GM12878 (cell line): ENCODE data around the gene R3HDM2. TPM values are rescaled to one million over a fixed set of nuclear protein-coding genes. Genes with fewer than 3 reads are reported as not detected.

Experiments
- ATAC-seq: fragments of 200-7000 bp; cut with Tn5 transposase; 3 replicates; pipeline ENCODE4 v1.9.1; 2020; ENCODE audit warnings: mild to moderate bottlenecking, moderate library complexity
- BruUV-seq: library from RNA; stranded (reverse); fragments of 400-500 nt; replicated peaks from 2 replicates; lab custom pipeline; 2021; lab: Mats Ljungman, UMichigan
- CTCF ChIA-PET: fragments of 300-600 bp; sonication (Branson Sonifier 250); formaldehyde crosslinking; extraction: SDS; loops from one replicate; lab custom pipeline; 2021; ENCODE audit warnings: inconsistent platforms; lab: Yijun Ruan, JAX
- POLR2A ChIA-PET: fragments of 350-600 bp; formaldehyde crosslinking; extraction: SDS; loops from one replicate; lab custom pipeline; 2021; ENCODE audit warnings: inconsistent platforms; lab: Charles Lee
- RAD21 ChIA-PET: fragments of 300-600 bp; sonication (Branson Sonifier 250); formaldehyde crosslinking; loops from one replicate; lab custom pipeline; 2023; ENCODE audit warnings: antibody characterized with exemption; ENCODE audit not compliant: unreplicated experiment; lab: Charles Lee
- SMC1A ChIA-PET: fragments of 300-600 bp; sonication (Branson Sonifier 250); formaldehyde crosslinking; loops from one replicate; lab custom pipeline; 2023; ENCODE audit not compliant: unreplicated experiment, uncharacterized antibody; lab: Charles Lee
- DNase-seq: peaks from one replicate; pipeline ENCODE4 v3.0.0-alpha.2; 2011; ENCODE audit warnings: low read depth, low spot score
- FAIRE-seq: peaks from 3 replicates; lab custom pipeline; 2011; peaks lifted over from hg19 to GRCh38; lab: Jason Lieb, UNC
- H2AFZ ChIP-seq: 2 replicates; pipeline ENCODE4 v1.6.0; 2011; ENCODE audit warnings: low read depth, low read length, control low read depth; ENCODE audit not compliant: control insufficient read depth
- H3K27ac ChIP-seq: 2 replicates; pipeline ENCODE4 v1.5.1; 2011; ENCODE audit warnings: control low read depth; ENCODE audit not compliant: control insufficient read depth, insufficient read depth
- H3K27me3 ChIP-seq, 2 experiments: replicated peaks in 1 of 2; 2 replicates each; pipeline versions ENCODE4 v1.6.0 to v1.6.1; 2011; ENCODE audit warnings: low read length in 1 of 2; ENCODE audit not compliant: control insufficient read depth in 2 of 2, insufficient read depth in 2 of 2
- H3K36me3 ChIP-seq, 2 experiments: 2 replicates each; pipeline ENCODE4 v1.5.1; 2011; ENCODE audit warnings: low read length in 1 of 2; ENCODE audit not compliant: control insufficient read depth in 2 of 2, insufficient read depth in 2 of 2
- H3K4me1 ChIP-seq: 2 replicates; pipeline ENCODE4 v1.6.1; 2011; ENCODE audit warnings: mild to moderate bottlenecking, low read length, moderate library complexity, mixed read lengths; ENCODE audit not compliant: control insufficient read depth, insufficient read depth
- H3K4me2 ChIP-seq: 2 replicates; pipeline ENCODE4 v1.6.0; 2011; ENCODE audit warnings: control low read depth; ENCODE audit not compliant: control insufficient read depth, insufficient read depth
- H3K4me3 ChIP-seq: fragments of 200-600 bp; sonication (generic); 2 replicates; pipeline ENCODE4 v1.5.1; 2016
- H3K79me2 ChIP-seq: 2 replicates; pipeline ENCODE4 v1.6.0; 2011; ENCODE audit warnings: low read length; ENCODE audit not compliant: control insufficient read depth, insufficient read depth
- H3K9ac ChIP-seq: 2 replicates; pipeline ENCODE4 v1.8.0; 2011; ENCODE audit warnings: low read length, control low read depth, mixed read lengths; ENCODE audit not compliant: control insufficient read depth, insufficient read depth
- H3K9me3 ChIP-seq: replicated peaks from 3 replicates; pipeline ENCODE4 v1.5.1; 2011; ENCODE audit warnings: mild to moderate bottlenecking, low read length; ENCODE audit not compliant: control insufficient read depth, insufficient read depth
- H4K20me1 ChIP-seq: 2 replicates; pipeline ENCODE4 v1.6.0; 2011; ENCODE audit not compliant: control insufficient read depth, insufficient read depth
- BRCA1 ChIP-seq: IDR thresholded peaks from 2 replicates; pipeline ENCODE4 v1.6.1; 2011; ENCODE audit warnings: low read depth, low read length, improper control_type of control experiment
- RELA ChIP-seq: fragments of 450-650 bp; IDR thresholded peaks from 2 replicates; pipeline ENCODE4 v1.8.0; 2014; ENCODE audit warnings: borderline replicate concordance; ENCODE audit not compliant: partially characterized antibody
- SIX5 ChIP-seq: IDR thresholded peaks from 2 replicates; pipeline ENCODE4 v1.6.1; 2011; ENCODE audit warnings: mild to moderate bottlenecking, low read depth, low read length, moderate library complexity; ENCODE audit not compliant: severe bottlenecking
- SMAD1 ChIP-seq: fragments of 450-650 bp; IDR thresholded peaks from 2 replicates; pipeline ENCODE4 v1.6.1; 2018; ENCODE audit warnings: mild to moderate bottlenecking, low read depth; ENCODE audit not compliant: partially characterized antibody
- SMARCA5 ChIP-seq: fragments of 450-650 bp; IDR thresholded peaks from 2 replicates; pipeline ENCODE4 v1.6.1; 2017; ENCODE audit warnings: mild to moderate bottlenecking
- ZNF384 ChIP-seq: IDR thresholded peaks from 2 replicates; pipeline ENCODE4 v1.6.1; 2012; ENCODE audit warnings: low read depth, mild to moderate bottlenecking, low read length, improper control_type of control experiment, borderline replicate concordance
- ZNF622 ChIP-seq: fragments of 450-650 bp; IDR thresholded peaks from 2 replicates; pipeline ENCODE4 v1.6.1; 2017; ENCODE audit warnings: mild to moderate bottlenecking, inconsistent platforms
- ZSCAN29 ChIP-seq: fragments of 450-650 bp; IDR thresholded peaks from 2 replicates; pipeline ENCODE4 v1.6.1; 2017; ENCODE audit warnings: mild to moderate bottlenecking, moderate library complexity
- WGBS: methylation state at CpG from one replicate; pipeline ENCODE4 v1.1.6; 2016; ENCODE audit warnings: low lambda C conversion rate; ENCODE audit not compliant: insufficient replicate concordance, insufficient coverage; ENCODE audit errors: missing lambda C conversion rate; 5-methylcytosine and 5-hydroxymethylcytosine counted together
- in situ Hi-C: fragments of 300-500 bp; cut with MboI; formaldehyde crosslinking; loops from 9 replicates; pipeline ENCODE4 v1.14.3; 2018; ENCODE audit warnings: mixed read lengths
- intact Hi-C: fragments of 100-400 bp; cut with micrococcal nuclease; formaldehyde crosslinking; loops from one replicate; pipeline ENCODE4 v1.14.2; 2022; ENCODE audit not compliant: unreplicated experiment
- polyA plus RNA-seq, 11 experiments: library from polyadenylated mRNA; depleted of rRNA in 4 of 11; unstranded in 6 of 11; stranded (reverse) in 5 of 11; fragments of >200 nt; fragmentation: Nextera tagmentation in 4 of 11; fragmentation: Illumina TruSeq in 1 of 11; extraction: Ambion mirVana in 4 of 11; extraction: Trizol in 1 of 11; gene quantifications; 1 replicate in 1 of 11; 2 replicates in 10 of 11; pipeline versions ENCODE4 v1.2.1 to v1.2.3, GENCODE V29; 2011 to 2016; ENCODE audit warnings: inconsistent platforms in 2 of 11, missing spikeins in 2 of 11, low read depth in 1 of 11
- total RNA-seq, 4 experiments: library from RNA; depleted of rRNA in 3 of 4; stranded (reverse); fragments of >200 nt in 3 of 4; fragmentation: Illumina TruSeq in 1 of 4; extraction: Trizol in 1 of 4; gene quantifications; 2 replicates each; pipeline versions ENCODE4 v1.2.1 to v1.2.3, GENCODE V29; 2013 to 2021
- TF ChIP-seq, protein P1 (sequence below): IDR thresholded peaks from 2 replicates; pipeline ENCODE4 v1.6.1; 2011; ENCODE audit warnings: borderline replicate concordance, low read depth, mild to moderate bottlenecking, moderate library complexity, low read length; ENCODE audit not compliant: insufficient read depth, poor library complexity, severe bottlenecking
- TF ChIP-seq, protein P2 (sequence below): fragments of 450-650 bp; IDR thresholded peaks from 2 replicates; pipeline ENCODE4 v1.6.1; 2017; ENCODE audit warnings: mild to moderate bottlenecking, moderate library complexity
- TF ChIP-seq, protein P3 (sequence below): fragments of 450-650 bp; IDR thresholded peaks from 2 replicates; pipeline ENCODE4 v1.6.1; 2017; ENCODE audit warnings: borderline replicate concordance

Gene R3HDM2
- total and polyA plus RNA-seq, 10 of the 15 experiments (the other 5 are each of a cell fraction or from before 2014, with no cell fraction given), result 4.6 to 26.1 (median 11.2) TPM

DNA sequence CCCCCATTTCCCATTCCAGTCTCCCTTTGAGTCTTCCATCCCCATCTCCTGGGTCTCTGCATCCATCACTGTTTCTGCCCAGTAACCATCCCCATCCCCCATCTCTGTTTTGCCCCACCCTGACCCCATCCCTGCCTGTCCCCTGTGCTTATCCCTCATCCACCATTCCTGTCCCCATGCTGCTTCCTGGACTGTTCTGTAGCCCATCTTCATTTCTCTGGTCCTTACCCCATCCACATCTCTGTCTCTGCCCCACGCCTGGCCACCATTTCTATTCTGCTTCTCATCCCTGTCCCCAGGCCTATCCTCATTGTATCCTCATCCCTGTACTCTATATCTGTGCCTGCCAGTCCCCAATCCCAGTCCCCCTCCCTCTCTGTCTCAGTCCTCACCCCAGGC is 210.1 kb downstream of the R3HDM2 start:
- no peak overlapping the region for H3K4me3 ChIP-seq
- 0% methylated on average over 1 of the region's 1 CpG for WGBS
- ChIA-PET SMC1A (no interaction called here), RAD21 (no interaction called here), POLR2A (no interaction called here), CTCF (interaction anchor here (1.1 kb wide), 1 partner anchor 22 kb away, joined by 5 read pairs; no protein-coding TSS in a partner anchor)
- no peak overlapping the region for H2AFZ ChIP-seq
- no peaks in the 10 kb centered on the region for H3K79me2 ChIP-seq
- no TSS peak for BruUV-seq
- intact Hi-C loops, result no loop called here
- H3K4me2 ChIP-seq, result no peak overlapping the region
- ATAC-seq (no peak), FAIRE-seq (no peak), DNase-seq (no peak)
- in situ Hi-C loops, result no loop called here
- TF ChIP-seq, protein P1, sequence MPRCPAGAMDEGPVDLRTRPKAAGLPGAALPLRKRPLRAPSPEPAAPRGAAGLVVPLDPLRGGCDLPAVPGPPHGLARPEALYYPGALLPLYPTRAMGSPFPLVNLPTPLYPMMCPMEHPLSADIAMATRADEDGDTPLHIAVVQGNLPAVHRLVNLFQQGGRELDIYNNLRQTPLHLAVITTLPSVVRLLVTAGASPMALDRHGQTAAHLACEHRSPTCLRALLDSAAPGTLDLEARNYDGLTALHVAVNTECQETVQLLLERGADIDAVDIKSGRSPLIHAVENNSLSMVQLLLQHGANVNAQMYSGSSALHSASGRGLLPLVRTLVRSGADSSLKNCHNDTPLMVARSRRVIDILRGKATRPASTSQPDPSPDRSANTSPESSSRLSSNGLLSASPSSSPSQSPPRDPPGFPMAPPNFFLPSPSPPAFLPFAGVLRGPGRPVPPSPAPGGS, result no peak
- no peak for TF ChIP-seq ZNF622
- TF ChIP-seq, protein P2, sequence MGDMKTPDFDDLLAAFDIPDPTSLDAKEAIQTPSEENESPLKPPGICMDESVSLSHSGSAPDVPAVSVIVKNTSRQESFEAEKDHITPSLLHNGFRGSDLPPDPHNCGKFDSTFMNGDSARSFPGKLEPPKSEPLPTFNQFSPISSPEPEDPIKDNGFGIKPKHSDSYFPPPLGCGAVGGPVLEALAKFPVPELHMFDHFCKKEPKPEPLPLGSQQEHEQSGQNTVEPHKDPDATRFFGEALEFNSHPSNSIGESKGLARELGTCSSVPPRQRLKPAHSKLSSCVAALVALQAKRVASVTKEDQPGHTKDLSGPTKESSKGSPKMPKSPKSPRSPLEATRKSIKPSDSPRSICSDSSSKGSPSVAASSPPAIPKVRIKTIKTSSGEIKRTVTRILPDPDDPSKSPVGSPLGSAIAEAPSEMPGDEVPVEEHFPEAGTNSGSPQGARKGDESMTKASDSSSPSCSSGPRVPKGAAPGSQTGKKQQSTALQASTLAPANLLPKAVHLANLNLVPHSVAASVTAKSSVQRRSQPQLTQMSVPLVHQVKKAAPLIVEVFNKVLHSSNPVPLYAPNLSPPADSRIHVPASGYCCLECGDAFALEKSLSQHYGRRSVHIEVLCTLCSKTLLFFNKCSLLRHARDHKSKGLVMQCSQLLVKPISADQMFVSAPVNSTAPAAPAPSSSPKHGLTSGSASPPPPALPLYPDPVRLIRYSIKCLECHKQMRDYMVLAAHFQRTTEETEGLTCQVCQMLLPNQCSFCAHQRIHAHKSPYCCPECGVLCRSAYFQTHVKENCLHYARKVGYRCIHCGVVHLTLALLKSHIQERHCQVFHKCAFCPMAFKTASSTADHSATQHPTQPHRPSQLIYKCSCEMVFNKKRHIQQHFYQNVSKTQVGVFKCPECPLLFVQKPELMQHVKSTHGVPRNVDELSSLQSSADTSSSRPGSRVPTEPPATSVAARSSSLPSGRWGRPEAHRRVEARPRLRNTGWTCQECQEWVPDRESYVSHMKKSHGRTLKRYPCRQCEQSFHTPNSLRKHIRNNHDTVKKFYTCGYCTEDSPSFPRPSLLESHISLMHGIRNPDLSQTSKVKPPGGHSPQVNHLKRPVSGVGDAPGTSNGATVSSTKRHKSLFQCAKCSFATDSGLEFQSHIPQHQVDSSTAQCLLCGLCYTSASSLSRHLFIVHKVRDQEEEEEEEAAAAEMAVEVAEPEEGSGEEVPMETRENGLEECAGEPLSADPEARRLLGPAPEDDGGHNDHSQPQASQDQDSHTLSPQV, result no peak
- TF ChIP-seq RELA, result no peak
- TF ChIP-seq ZNF384, result no peak
- TF ChIP-seq SMAD1, result no peak
- no peak for TF ChIP-seq SMARCA5
- no peak for TF ChIP-seq SIX5
- TF ChIP-seq BRCA1, result no peak
- no peak for TF ChIP-seq ZSCAN29
- TF ChIP-seq, protein P3, sequence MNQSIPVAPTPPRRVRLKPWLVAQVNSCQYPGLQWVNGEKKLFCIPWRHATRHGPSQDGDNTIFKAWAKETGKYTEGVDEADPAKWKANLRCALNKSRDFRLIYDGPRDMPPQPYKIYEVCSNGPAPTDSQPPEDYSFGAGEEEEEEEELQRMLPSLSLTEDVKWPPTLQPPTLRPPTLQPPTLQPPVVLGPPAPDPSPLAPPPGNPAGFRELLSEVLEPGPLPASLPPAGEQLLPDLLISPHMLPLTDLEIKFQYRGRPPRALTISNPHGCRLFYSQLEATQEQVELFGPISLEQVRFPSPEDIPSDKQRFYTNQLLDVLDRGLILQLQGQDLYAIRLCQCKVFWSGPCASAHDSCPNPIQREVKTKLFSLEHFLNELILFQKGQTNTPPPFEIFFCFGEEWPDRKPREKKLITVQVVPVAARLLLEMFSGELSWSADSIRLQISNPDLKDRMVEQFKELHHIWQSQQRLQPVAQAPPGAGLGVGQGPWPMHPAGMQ, result no peak
- no peak overlapping the region for H3K9ac ChIP-seq
- H3K27ac ChIP-seq, result no peak overlapping the region
- H4K20me1 ChIP-seq, result no peaks in the 10 kb centered on the region
- H3K27me3 ChIP-seq, result peaks cover 33 to 38% of the 10 kb centered on the region in 2 experiments
- H3K4me1 ChIP-seq, result peaks cover 13% of the 10 kb centered on the region
- no peaks in the 10 kb centered on the region for H3K36me3 ChIP-seq
- no peaks in the 10 kb centered on the region for H3K9me3 ChIP-seq
